Activated gamma-delta T cell treated with Interleukin-2 at 50 U/mL for 16 hours (primary cell): ENCODE results near the gene CAPRIN1.

ENCODE experiments used
- DNase-seq: peaks from one replicate; pipeline ENCODE4 v3.0.0-alpha.2; 2020

CAPRIN1 gene

GRCh38 chr11:34051349-34052035 lies at the start of gene CAPRIN1:
Gene CAPRIN1, plus strand, starts transcription at chr11:34051731. Its CDS starts 690 bp downstream, at chr11:34052421.
- DNase-seq: peak; percentile 82

GRCh38 chr11:34002420-34002819 lies 49.1 kb upstream of the CAPRIN1 start:
- DNase-seq: no peak

- DNase-seq: no peak
These were observed 47.3 kb upstream of the CAPRIN1 start for GRCh38 chr11:34004236-34004635.

GRCh38 chr11:34006876-34007275 lies 44.7 kb upstream of the CAPRIN1 start:
- no peak for DNase-seq

GRCh38 chr11:34012734-34013133 lies 38.8 kb upstream of the CAPRIN1 start:
- DNase-seq: no peak

GRCh38 chr11:34013898-34014571 lies 37.5 kb upstream of the CAPRIN1 start:
- no peak for DNase-seq

- DNase-seq: no peak
These were observed 29.4 kb upstream of the CAPRIN1 start for GRCh38 chr11:34021977-34022735.

- no peak for DNase-seq
These were observed 25.1 kb upstream of the CAPRIN1 start for GRCh38 chr11:34026432-34026831.

GRCh38 chr11:34027516-34028408 lies 23.8 kb upstream of the CAPRIN1 start:
- DNase-seq: no peak

- DNase-seq: no peak
These were observed 23.1 kb upstream of the CAPRIN1 start for GRCh38 chr11:34028425-34028824.

- no peak for DNase-seq
These were observed 22.4 kb upstream of the CAPRIN1 start for GRCh38 chr11:34029176-34029575.

- DNase-seq: no peak
These were observed 21.1 kb upstream of the CAPRIN1 start for GRCh38 chr11:34030382-34030781.

- DNase-seq: no peak
These were observed 18.1 kb upstream of the CAPRIN1 start for GRCh38 chr11:34033399-34033798.

- DNase-seq: no peak
These were observed 17.5 kb upstream of the CAPRIN1 start for GRCh38 chr11:34034053-34034452.

GRCh38 chr11:34036456-34036855 lies 15.1 kb upstream of the CAPRIN1 start:
- no peak for DNase-seq

- no peak for DNase-seq
These were observed 14.5 kb upstream of the CAPRIN1 start for GRCh38 chr11:34037016-34037415.

- DNase-seq: no peak
These were observed 11.0 kb upstream of the CAPRIN1 start for GRCh38 chr11:34040571-34040970.

GRCh38 chr11:34044664-34045485 lies 6.7 kb upstream of the CAPRIN1 start:
- no peak for DNase-seq

GRCh38 chr11:34049028-34049427 lies 2.5 kb upstream of the CAPRIN1 start:
- no peak for DNase-seq

GRCh38 chr11:34050581-34051348 lies 766 bp upstream of the CAPRIN1 start:
- DNase-seq: no peak

- peak; percentile 89 for DNase-seq
These were observed 591 bp downstream of the CAPRIN1 start for GRCh38 chr11:34052036-34052607.
